ENCODE data around the gene PCED1A.

GRCh38 chr20:2836035-2836434 lies 4.4 kb downstream of the PCED1A start:
- TF ChIP-seq JUND (IDR thresholded peaks at IDR 0.05) (no peak), TAF1 (conservative IDR thresholded peaks at IDR 0.05) (no peak), FOXA1 (IDR thresholded peaks at IDR 0.05) (no peak), CTCF (IDR thresholded peaks at IDR 0.05; ENCODE audit: low read depth, low read length, missing input control) (no peak), ATF3 (IDR thresholded peaks at IDR 0.05) (no peak), GABPA (IDR thresholded peaks at IDR 0.05 in 1 of 2, conservative IDR thresholded peaks at IDR 0.05 in 1 of 2) (no peak), ZBTB33 (IDR thresholded peaks at IDR 0.05) (no peak), YY1 (IDR thresholded peaks at IDR 0.05) (no peak), RAD21 (IDR thresholded peaks at IDR 0.05) (no peak)

Measured in liver (tissue), 3 donors.